COLO829 (cell line): ENCODE results near the gene SIX2.

Experiments used
- DNase-seq: peaks from one replicate; pipeline ENCODE4 v3.0.0; 2012; ENCODE audit warnings: low spot score

SIX2 gene

GRCh38 chr2:44965684-44966083 lies 43.6 kb downstream of the SIX2 start:
- DNase-seq, result peak; percentile 65

GRCh38 chr2:44964752-44965236 lies 44.5 kb downstream of the SIX2 start:
- no peak for DNase-seq

GRCh38 chr2:44962176-44962695 lies 47.0 kb downstream of the SIX2 start:
- no peak for DNase-seq

- no peak for DNase-seq
These were observed 48.4 kb downstream of the SIX2 start for GRCh38 chr2:44960871-44961270.

- no peak for DNase-seq
These were observed 49.4 kb downstream of the SIX2 start for GRCh38 chr2:44959855-44960254.

- DNase-seq, result no peak
These were observed 51.5 kb downstream of the SIX2 start for GRCh38 chr2:44957656-44958327.

GRCh38 chr2:44956843-44957242 lies 52.4 kb downstream of the SIX2 start:
- no peak for DNase-seq

GRCh38 chr2:44955593-44956392 lies 53.5 kb downstream of the SIX2 start:
- DNase-seq, result peak; percentile 66
